Lower leg skin (tissue), 3 donors: ENCODE measurements around the gene FAF2.

ENCODE experiments used
- POLR2A ChIP-seq, 2 donors: fragments of 450-650 bp; IDR thresholded peaks; one replicate each; pipeline ENCODE4 v1.6.1; 2016 to 2017; ENCODE audit warnings: antibody characterized with exemption in 2 of 2, mild to moderate bottlenecking in 1 of 2, moderate library complexity in 1 of 2
- TF ChIP-seq, protein P1 (sequence below), 3 donors: fragments of 450-650 bp; IDR thresholded peaks; one replicate each; pipeline ENCODE4 v1.5.1; 2016; ENCODE audit warnings: antibody characterized with exemption in 3 of 3, mild to moderate bottlenecking in 3 of 3, moderate library complexity in 2 of 3

DNA sequence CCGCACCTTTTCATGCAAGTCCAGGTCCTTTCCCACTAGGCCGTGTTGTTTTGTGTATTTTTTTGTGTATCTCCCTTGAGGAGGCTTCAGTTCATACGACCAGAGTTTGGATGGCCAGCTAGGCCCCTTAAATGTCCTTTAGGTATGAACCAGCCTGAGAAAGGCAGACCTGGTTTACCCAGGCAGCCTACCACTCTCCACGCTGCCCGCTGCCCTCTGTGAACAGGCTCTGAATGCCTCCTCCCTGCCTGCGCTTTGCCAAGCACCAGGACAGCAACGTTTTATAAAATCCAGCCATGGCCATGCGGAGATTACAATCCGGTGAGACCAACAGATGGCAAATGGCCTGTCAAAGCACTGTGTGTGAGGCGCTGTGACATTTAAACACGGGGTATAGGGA, 31.2 kb upstream of the FAF2 start:
- TF ChIP-seq, protein P1, sequence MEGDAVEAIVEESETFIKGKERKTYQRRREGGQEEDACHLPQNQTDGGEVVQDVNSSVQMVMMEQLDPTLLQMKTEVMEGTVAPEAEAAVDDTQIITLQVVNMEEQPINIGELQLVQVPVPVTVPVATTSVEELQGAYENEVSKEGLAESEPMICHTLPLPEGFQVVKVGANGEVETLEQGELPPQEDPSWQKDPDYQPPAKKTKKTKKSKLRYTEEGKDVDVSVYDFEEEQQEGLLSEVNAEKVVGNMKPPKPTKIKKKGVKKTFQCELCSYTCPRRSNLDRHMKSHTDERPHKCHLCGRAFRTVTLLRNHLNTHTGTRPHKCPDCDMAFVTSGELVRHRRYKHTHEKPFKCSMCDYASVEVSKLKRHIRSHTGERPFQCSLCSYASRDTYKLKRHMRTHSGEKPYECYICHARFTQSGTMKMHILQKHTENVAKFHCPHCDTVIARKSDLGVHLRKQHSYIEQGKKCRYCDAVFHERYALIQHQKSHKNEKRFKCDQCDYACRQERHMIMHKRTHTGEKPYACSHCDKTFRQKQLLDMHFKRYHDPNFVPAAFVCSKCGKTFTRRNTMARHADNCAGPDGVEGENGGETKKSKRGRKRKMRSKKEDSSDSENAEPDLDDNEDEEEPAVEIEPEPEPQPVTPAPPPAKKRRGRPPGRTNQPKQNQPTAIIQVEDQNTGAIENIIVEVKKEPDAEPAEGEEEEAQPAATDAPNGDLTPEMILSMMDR (IDR thresholded peaks at IDR 0.05), result no peak
- TF ChIP-seq POLR2A (IDR thresholded peaks at IDR 0.05), result no peak
